DND-41 (cell line): Measurements from ENCODE around the gene SYNPO.

Experiments used
- ATAC-seq: fragments of 200-7000 bp; cut with Tn5 transposase; 3 replicates; pipeline ENCODE4 v1.9.1; 2021; ENCODE audit warnings: low read depth; ENCODE audit not compliant: insufficient read depth
- DNase-seq: peaks from one replicate; pipeline ENCODE4 v3.0.0-alpha.2; 2020
- H2AFZ ChIP-seq: 2 replicates; pipeline ENCODE4 v1.6.0; 2012; ENCODE audit warnings: low read depth, low read length
- H3K27ac ChIP-seq: 2 replicates; pipeline ENCODE4 v1.5.1; 2012; ENCODE audit warnings: low read length, inconsistent platforms
- H3K27me3 ChIP-seq: fragments of 200-600 bp; sonication (generic); 2 replicates; pipeline ENCODE4 v1.6.0; 2012; ENCODE audit warnings: low read length, mild to moderate bottlenecking, inconsistent platforms; ENCODE audit not compliant: insufficient read depth, poor library complexity
- H3K36me3 ChIP-seq: 2 replicates; pipeline ENCODE4 v1.5.1; 2012; ENCODE audit warnings: low read length, inconsistent platforms; ENCODE audit not compliant: insufficient read depth
- H3K4me1 ChIP-seq: 2 replicates; pipeline ENCODE4 v1.5.1; 2012; ENCODE audit warnings: mild to moderate bottlenecking, low read length; ENCODE audit not compliant: insufficient read depth
- H3K4me2 ChIP-seq: 2 replicates; pipeline ENCODE4 v1.6.0; 2012; ENCODE audit warnings: mild to moderate bottlenecking, moderate library complexity, low read length, inconsistent platforms; ENCODE audit not compliant: insufficient read depth
- H3K4me3 ChIP-seq, 2 experiments: fragments of 200-600 bp in 1 of 2; shearing (Covaris generic) in 1 of 2; 2 replicates each; pipeline ENCODE4 v1.5.1; 2012 to 2016; ENCODE audit warnings: inconsistent platforms in 2 of 2, low read length in 2 of 2, mild to moderate bottlenecking in 2 of 2, low read depth in 1 of 2, moderate library complexity in 1 of 2
- H3K79me2 ChIP-seq: 2 replicates; pipeline ENCODE4 v1.6.0; 2012; ENCODE audit warnings: low read length, inconsistent platforms; ENCODE audit not compliant: insufficient read depth
- H3K9ac ChIP-seq: 2 replicates; pipeline ENCODE4 v1.6.0; 2012; ENCODE audit warnings: low read depth, mild to moderate bottlenecking, inconsistent platforms, low read length, moderate library complexity
- H3K9me3 ChIP-seq: 2 replicates; pipeline ENCODE4 v1.5.1; 2012; ENCODE audit warnings: low read length, moderate library complexity, mild to moderate bottlenecking, inconsistent platforms; ENCODE audit not compliant: insufficient read depth, severe bottlenecking
- H4K20me1 ChIP-seq: 2 replicates; pipeline ENCODE4 v1.6.0; 2012; ENCODE audit warnings: low read length; ENCODE audit not compliant: insufficient read depth
- EZH2 ChIP-seq: IDR thresholded peaks from 3 replicates; pipeline ENCODE4 v1.6.1; 2012; ENCODE audit warnings: borderline replicate concordance, low read depth, mild to moderate bottlenecking, moderate library complexity, low read length, inconsistent platforms; ENCODE audit not compliant: severe bottlenecking
- TF ChIP-seq, protein P1 (sequence below): IDR thresholded peaks from 2 replicates; pipeline ENCODE4 v1.5.1; 2012; ENCODE audit warnings: borderline replicate concordance, low read length, moderate library complexity, mild to moderate bottlenecking; ENCODE audit not compliant: poor library complexity, severe bottlenecking; ENCODE audit errors: extremely low read depth

The SYNPO gene

GRCh38 chr5:150659360-150660107 lies 19.1 kb downstream of the SYNPO start:
- peaks cover 24% of the 10 kb centered on the region for H3K4me1 ChIP-seq
- TF ChIP-seq, protein P1, sequence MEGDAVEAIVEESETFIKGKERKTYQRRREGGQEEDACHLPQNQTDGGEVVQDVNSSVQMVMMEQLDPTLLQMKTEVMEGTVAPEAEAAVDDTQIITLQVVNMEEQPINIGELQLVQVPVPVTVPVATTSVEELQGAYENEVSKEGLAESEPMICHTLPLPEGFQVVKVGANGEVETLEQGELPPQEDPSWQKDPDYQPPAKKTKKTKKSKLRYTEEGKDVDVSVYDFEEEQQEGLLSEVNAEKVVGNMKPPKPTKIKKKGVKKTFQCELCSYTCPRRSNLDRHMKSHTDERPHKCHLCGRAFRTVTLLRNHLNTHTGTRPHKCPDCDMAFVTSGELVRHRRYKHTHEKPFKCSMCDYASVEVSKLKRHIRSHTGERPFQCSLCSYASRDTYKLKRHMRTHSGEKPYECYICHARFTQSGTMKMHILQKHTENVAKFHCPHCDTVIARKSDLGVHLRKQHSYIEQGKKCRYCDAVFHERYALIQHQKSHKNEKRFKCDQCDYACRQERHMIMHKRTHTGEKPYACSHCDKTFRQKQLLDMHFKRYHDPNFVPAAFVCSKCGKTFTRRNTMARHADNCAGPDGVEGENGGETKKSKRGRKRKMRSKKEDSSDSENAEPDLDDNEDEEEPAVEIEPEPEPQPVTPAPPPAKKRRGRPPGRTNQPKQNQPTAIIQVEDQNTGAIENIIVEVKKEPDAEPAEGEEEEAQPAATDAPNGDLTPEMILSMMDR, result no peak
- TF ChIP-seq EZH2, result no peak
- H4K20me1 ChIP-seq, result no peaks in the 10 kb centered on the region

DNA sequence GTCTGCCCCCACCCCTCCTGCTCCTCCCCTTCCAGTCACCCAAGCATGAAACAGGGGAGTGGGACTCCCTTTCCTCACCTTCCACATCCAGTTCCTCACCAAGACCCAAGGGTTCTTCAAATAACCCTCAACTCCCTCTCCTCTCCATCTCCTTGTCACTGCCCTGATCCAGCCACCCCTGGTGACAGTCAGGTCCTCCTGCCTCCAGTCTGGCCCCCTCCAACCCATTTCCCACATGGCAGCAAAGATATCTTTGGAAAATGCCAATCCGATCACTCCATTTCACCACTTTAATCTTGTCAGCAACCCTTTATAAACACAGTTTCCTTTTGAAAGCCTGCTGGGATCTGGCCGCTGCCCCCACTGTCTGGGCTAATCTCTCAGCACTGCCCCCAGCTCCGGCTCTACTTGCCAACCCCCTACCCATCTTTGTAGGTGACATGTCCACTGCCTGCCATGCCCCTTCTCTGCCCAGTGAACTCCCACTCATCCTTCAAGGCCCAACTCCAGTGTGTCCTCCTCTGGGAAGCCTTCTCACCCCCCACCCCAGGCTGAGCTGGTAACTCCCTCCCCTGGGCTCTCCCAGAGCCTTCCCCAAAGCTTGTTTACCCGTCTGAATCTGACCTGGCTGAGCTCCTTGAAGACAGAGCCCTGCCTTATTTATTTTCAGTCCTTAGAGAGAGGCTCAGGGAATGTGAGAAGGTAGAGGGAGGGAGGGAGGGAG lies 19.8 kb downstream of the SYNPO start:
- no peaks in the 10 kb centered on the region for H4K20me1 ChIP-seq
- ATAC-seq, result no peak
- H3K4me1 ChIP-seq, result peaks cover 22% of the 10 kb centered on the region
- no peaks in the 10 kb centered on the region for H3K79me2 ChIP-seq
- H3K9ac ChIP-seq, result no peak overlapping the region
- no peak overlapping the region for H3K4me2 ChIP-seq
- no peak overlapping the region for H3K4me3 ChIP-seq
- no peaks in the 10 kb centered on the region for H3K9me3 ChIP-seq
- no peak for DNase-seq
- peaks cover 17% of the 10 kb centered on the region for H3K27me3 ChIP-seq
- TF ChIP-seq, protein P1, result no peak
- no peak for TF ChIP-seq EZH2
- H3K27ac ChIP-seq, result no peak overlapping the region
- no peak overlapping the region for H2AFZ ChIP-seq
- H3K36me3 ChIP-seq, result no peaks in the 10 kb centered on the region

More at GRCh38 chr5:150659360-150660107, 19.1 kb downstream of the SYNPO start:
- ATAC-seq, result no peak
- Histone ChIP-seq H2AFZ (no peak overlapping the region), H3K4me3 (no peak overlapping the region), H3K9ac (no peak overlapping the region), H3K9me3 (no peaks in the 10 kb centered on the region), H3K27ac (no peak overlapping the region), H3K27me3 (peaks cover 17% of the 10 kb centered on the region), H3K36me3 (no peaks in the 10 kb centered on the region), H3K4me2 (no peak overlapping the region), H3K79me2 (no peaks in the 10 kb centered on the region)
- DNase-seq, result no peak

- ATAC-seq (no peak), DNase-seq (no peak)
- Histone ChIP-seq H3K4me1 (peaks cover 14% of the 10 kb centered on the region), H2AFZ (no peak within 1 kb of the TSS), H3K36me3 (no peaks in the 10 kb centered on the region), H3K27me3 (peaks cover 17% of the 10 kb centered on the region), H4K20me1 (no peaks in the 10 kb centered on the region), H3K4me3 (no peak within 1 kb of the TSS), H3K79me2 (no peaks in the 10 kb centered on the region), H3K9me3 (no peaks in the 10 kb centered on the region), H3K27ac (no peak within 1 kb of the TSS), H3K4me2 (no peak within 1 kb of the TSS), H3K9ac (no peak within 1 kb of the TSS)
- TF ChIP-seq, protein P1, result no peak
- no peak for TF ChIP-seq EZH2
Measured at GRCh38 chr5:150661086-150661485, 20.6 kb downstream of the SYNPO start, which contains the start of gene MYOZ3. MYOZ3 (plus strand) TSS chr5:150661251; CDS start chr5:150662942, 1,691 bp downstream.
